Parathyroid adenoma (tissue), 2 donors: Measurements from ENCODE around the gene APOM.

ENCODE experiments used
- H2AFZ ChIP-seq: fragments of 300-600 bp; sonication (generic); one replicate; pipeline ENCODE4 v1.7.0; 2017; ENCODE audit warnings: antibody characterized with exemption, mild to moderate bottlenecking
- H3K27ac ChIP-seq: fragments of 300-600 bp; sonication (generic); one replicate; pipeline ENCODE4 v1.7.0; 2017
- H3K27me3 ChIP-seq: fragments of 300-600 bp; sonication (generic); one replicate; pipeline ENCODE4 v1.7.0; 2017; ENCODE audit warnings: low read length; ENCODE audit not compliant: control insufficient read depth, insufficient read depth
- H3K36me3 ChIP-seq: fragments of 300-600 bp; sonication (generic); one replicate; pipeline ENCODE4 v1.7.0; 2017; ENCODE audit warnings: low read length; ENCODE audit not compliant: control insufficient read depth, insufficient read depth
- H3K4me1 ChIP-seq: fragments of 300-600 bp; sonication (generic); one replicate; pipeline ENCODE4 v1.7.0; 2017; ENCODE audit warnings: control low read depth
- H3K4me2 ChIP-seq: fragments of 300-600 bp; sonication (generic); one replicate; pipeline ENCODE4 v1.7.0; 2017; ENCODE audit warnings: low read length
- H3K4me3 ChIP-seq: fragments of 300-600 bp; sonication (generic); one replicate; pipeline ENCODE4 v1.7.0; 2017; ENCODE audit warnings: low read depth, low read length
- H3K79me2 ChIP-seq: fragments of 300-600 bp; sonication (generic); one replicate; pipeline ENCODE4 v1.7.0; 2017; ENCODE audit warnings: control low read depth
- H3K9ac ChIP-seq: fragments of 300-600 bp; sonication (generic); one replicate; pipeline ENCODE4 v1.7.0; 2017; ENCODE audit warnings: mild to moderate bottlenecking
- H3K9me3 ChIP-seq: fragments of 300-600 bp; sonication (generic); one replicate; pipeline ENCODE4 v1.7.0; 2017; ENCODE audit warnings: low read length; ENCODE audit not compliant: control insufficient read depth
- CTCF ChIP-seq: fragments of 300-600 bp; sonication (generic); IDR thresholded peaks from one replicate; pipeline ENCODE4 v1.7.0; 2017; ENCODE audit warnings: antibody characterized with exemption, mild to moderate bottlenecking
- donor health status: primary hyperparathyroidism.

Gene APOM

GRCh38 chr6:31643818-31644454 is 11.8 kb upstream of the APOM start:
- no peak overlapping the region for H3K4me2 ChIP-seq
- H3K4me3 ChIP-seq = no peak overlapping the region
- H3K27me3 ChIP-seq = no peaks in the 10 kb centered on the region
- no peak overlapping the region for H2AFZ ChIP-seq
- TF ChIP-seq CTCF = no peak
- no peaks in the 10 kb centered on the region for H3K4me1 ChIP-seq
- H3K36me3 ChIP-seq = no peaks in the 10 kb centered on the region
- no peaks in the 10 kb centered on the region for H3K9me3 ChIP-seq
- no peak overlapping the region for H3K27ac ChIP-seq
- H3K9ac ChIP-seq = no peak overlapping the region
- H3K79me2 ChIP-seq = peaks cover 6% of the 10 kb centered on the region

GRCh38 chr6:31645325-31645724 is 10.4 kb upstream of the APOM start:
- Histone ChIP-seq H3K9ac (no peak overlapping the region), H3K79me2 (peaks cover 10% of the 10 kb centered on the region), H3K27me3 (no peaks in the 10 kb centered on the region), H3K4me1 (no peaks in the 10 kb centered on the region), H3K4me2 (no peak overlapping the region), H3K36me3 (no peaks in the 10 kb centered on the region), H3K9me3 (no peaks in the 10 kb centered on the region), H3K27ac (no peak overlapping the region), H2AFZ (no peak overlapping the region), H3K4me3 (no peak overlapping the region)
- TF ChIP-seq CTCF = no peak

GRCh38 chr6:31651602-31652191 is 4.0 kb upstream of the APOM start:
- Histone ChIP-seq H3K79me2 (peaks cover 19% of the 10 kb centered on the region), H3K4me1 (peaks cover 12% of the 10 kb centered on the region), H3K27me3 (no peaks in the 10 kb centered on the region), H3K36me3 (no peaks in the 10 kb centered on the region), H3K27ac (peak overlapping the region; percentile 99), H3K4me3 (peak overlapping the region; percentile 87), H3K9ac (no peak overlapping the region), H3K4me2 (peak overlapping the region; percentile 88), H2AFZ (peak overlapping the region; percentile 88), H3K9me3 (no peaks in the 10 kb centered on the region)
- no peak for TF ChIP-seq CTCF

DNA sequence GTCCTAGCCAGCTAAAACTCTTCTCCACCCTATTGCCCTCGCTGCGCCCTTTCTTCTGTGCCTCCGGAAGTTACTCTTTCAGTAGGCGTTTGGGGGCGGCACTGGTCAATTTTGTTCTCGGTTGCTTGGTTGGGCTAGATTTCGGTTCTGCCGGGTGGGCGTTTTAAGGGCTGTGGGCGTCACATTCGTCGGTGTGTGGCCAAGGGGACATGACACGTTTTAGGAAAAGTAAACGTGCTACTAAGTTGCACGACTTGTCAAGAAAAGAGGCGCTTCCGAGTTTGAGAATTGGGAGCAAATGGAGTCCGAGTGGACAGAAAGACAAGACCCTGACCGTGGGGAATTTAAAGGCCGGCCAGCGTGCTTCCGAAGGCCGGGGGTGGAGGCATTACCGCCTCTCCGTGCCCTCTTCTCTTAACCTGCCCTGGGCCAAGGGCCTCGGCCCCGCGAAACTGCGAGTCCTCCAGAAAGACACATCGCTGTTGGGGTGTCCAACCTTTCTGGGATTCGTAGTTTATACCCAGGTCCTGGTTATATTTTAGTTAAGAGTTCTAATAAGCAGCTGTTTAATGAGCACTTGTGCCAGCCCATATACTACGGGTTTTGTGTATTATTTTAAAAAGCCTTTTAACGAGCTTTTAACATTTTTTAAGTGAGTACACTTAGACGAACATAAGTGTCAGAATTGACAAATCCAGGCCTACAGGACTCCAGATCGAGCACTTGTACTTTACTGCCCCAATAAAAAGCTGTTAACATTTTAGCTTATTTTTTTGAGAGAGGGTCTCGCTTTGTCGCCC is 2.6 kb upstream of the APOM start:
- peak overlapping the region; percentile 88 for H2AFZ ChIP-seq
- H3K9me3 ChIP-seq = no peaks in the 10 kb centered on the region
- peaks cover 27% of the 10 kb centered on the region for H3K79me2 ChIP-seq
- peak overlapping the region; percentile 87 for H3K4me3 ChIP-seq
- no peaks in the 10 kb centered on the region for H3K36me3 ChIP-seq
- peak overlapping the region; percentile 99 for H3K27ac ChIP-seq
- peak overlapping the region; percentile 88 for H3K4me2 ChIP-seq
- no peaks in the 10 kb centered on the region for H3K27me3 ChIP-seq
- TF ChIP-seq CTCF = no peak
- H3K9ac ChIP-seq = peak overlapping the region; percentile 67
- H3K4me1 ChIP-seq = peaks cover 12% of the 10 kb centered on the region
